Measurements from ENCODE around the gene METTL16. TPM values are rescaled to one million over a fixed set of nuclear protein-coding genes. Genes with fewer than 3 reads are reported as not detected.
"Not testable (repeated sequence)": the region's sequence is repeated elsewhere in the genome, so short reads cannot be mapped to it uniquely, and the experiment has no call there.

The METTL16 gene
- total RNA-seq, 1 experiment from 2014 or later: 18.3 TPM

GRCh38 chr17:2447479-2447878 lies 64.2 kb downstream of the METTL16 start:
- not testable (repeated sequence) for H3K4me3 ChIP-seq (ENCODE audit: low read length); H3K4me1 ChIP-seq (ENCODE audit: low read length); H2AFZ ChIP-seq (ENCODE audit: low read length); H3K27me3 ChIP-seq (ENCODE audit: low read length); H3K9me3 ChIP-seq (ENCODE audit: low read length); H3K4me2 ChIP-seq (ENCODE audit: low read depth, low read length, poor library complexity, severe bottlenecking); DNase-seq; H3K27ac ChIP-seq (ENCODE audit: low read length); H4K20me1 ChIP-seq (ENCODE audit: insufficient read depth, low read depth, low read length); H3K9ac ChIP-seq (ENCODE audit: low read length); H3K9me2 ChIP-seq (replicated peaks; ENCODE audit: insufficient read depth, low read length)
- Histone ChIP-seq H3K79me2 (ENCODE audit: low read length) (peaks cover 35% of the 10 kb centered on the region), H3K36me3 (ENCODE audit: insufficient read depth, low read length) (peaks cover 14% of the 10 kb centered on the region)

DNA sequence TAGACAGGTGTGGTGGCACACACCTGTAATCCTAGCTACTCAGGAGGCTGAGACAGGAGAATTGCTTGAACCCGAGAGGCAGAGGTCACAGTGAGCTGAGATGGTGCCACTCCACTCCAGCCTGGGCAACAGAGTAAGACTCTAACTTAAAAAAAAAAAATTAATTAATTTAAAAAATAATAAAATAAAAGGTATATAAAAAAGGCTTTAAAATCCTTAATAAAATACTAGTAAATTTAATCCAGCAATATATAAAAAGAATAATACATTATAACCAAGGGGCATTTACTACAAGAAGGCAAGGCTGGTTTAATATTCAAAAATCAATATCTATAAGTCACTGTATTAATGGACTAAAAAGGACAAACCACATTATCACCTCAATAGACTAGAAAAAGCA lies 66.0 kb downstream of the METTL16 start:
- DNase-seq: no peak
- H3K36me3 ChIP-seq (ENCODE audit: insufficient read depth, low read length): peaks cover 21% of the 10 kb centered on the region
- H3K27ac ChIP-seq (ENCODE audit: low read length): no peak overlapping the region

DNA sequence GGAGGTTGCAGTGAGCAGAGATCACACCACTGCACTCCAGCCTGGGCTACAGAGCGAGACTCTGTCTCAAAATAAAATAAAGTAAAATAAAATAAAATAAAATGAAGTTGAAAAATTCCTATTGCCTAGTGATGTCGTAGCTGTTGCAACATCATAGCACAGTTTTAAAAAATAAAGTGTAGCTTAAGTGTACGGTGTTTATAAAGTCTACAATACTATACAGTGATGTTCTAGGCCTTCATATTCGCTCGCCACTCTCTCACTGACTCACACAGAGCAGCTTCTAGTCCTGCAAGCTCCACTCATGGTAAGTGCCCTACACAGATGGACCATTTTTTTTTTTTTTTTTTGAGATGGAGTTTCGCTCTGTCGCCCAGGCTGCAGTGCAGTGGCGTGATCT lies 67.3 kb downstream of the METTL16 start:
- Histone ChIP-seq H3K79me2 (ENCODE audit: low read length) (peaks cover 30% of the 10 kb centered on the region), H3K4me2 (ENCODE audit: low read depth, low read length, poor library complexity, severe bottlenecking) (no peak overlapping the region), H3K36me3 (ENCODE audit: insufficient read depth, low read length) (peaks cover 16% of the 10 kb centered on the region), H2AFZ (ENCODE audit: low read length) (no peak overlapping the region), H3K4me1 (ENCODE audit: low read length) (no peaks in the 10 kb centered on the region), H4K20me1 (ENCODE audit: insufficient read depth, low read depth, low read length) (0 out of 2 replicates have a peak, but pooled peaks cover 2% of the 10 kb centered on the region), H3K27ac (ENCODE audit: low read length) (no peak overlapping the region), H3K9ac (ENCODE audit: low read length) (no peak overlapping the region), H3K27me3 (ENCODE audit: low read length) (no peaks in the 10 kb centered on the region), H3K9me2 (replicated peaks; ENCODE audit: insufficient read depth, low read length) (no peaks in the 10 kb centered on the region), H3K4me3 (ENCODE audit: low read length) (no peak overlapping the region), H3K9me3 (ENCODE audit: low read length) (peaks cover 3% of the 10 kb centered on the region)
- DNase-seq: no peak

More for the DNA sequence above, 66.0 kb downstream of the METTL16 start:
- no peak overlapping the region for H3K9ac ChIP-seq (ENCODE audit: low read length)
- H3K4me3 ChIP-seq (ENCODE audit: low read length): no peak overlapping the region
- peaks cover 2% of the 10 kb centered on the region; the same call in 1 of the 2 replicates for H3K4me1 ChIP-seq (ENCODE audit: low read length)
- H4K20me1 ChIP-seq (ENCODE audit: insufficient read depth, low read depth, low read length): 0 out of 2 replicates have a peak, but pooled peaks cover 2% of the 10 kb centered on the region
- H3K4me2 ChIP-seq (ENCODE audit: low read depth, low read length, poor library complexity, severe bottlenecking): no peak overlapping the region
- no peaks in the 10 kb centered on the region for H3K9me2 ChIP-seq (replicated peaks; ENCODE audit: insufficient read depth, low read length)
- no peaks in the 10 kb centered on the region for H3K27me3 ChIP-seq (ENCODE audit: low read length)
- H3K9me3 ChIP-seq (ENCODE audit: low read length): peaks cover 3% of the 10 kb centered on the region
- no peak overlapping the region for H2AFZ ChIP-seq (ENCODE audit: low read length)
- peaks cover 43% of the 10 kb centered on the region for H3K79me2 ChIP-seq (ENCODE audit: low read length)

GRCh38 chr17:2442166-2442565 lies 69.5 kb downstream of the METTL16 start:
- Histone ChIP-seq H4K20me1 (ENCODE audit: insufficient read depth, low read depth, low read length) (0 out of 2 replicates have a peak, but pooled peaks cover 2% of the 10 kb centered on the region), H3K9ac (ENCODE audit: low read length) (no peak overlapping the region), H3K36me3 (ENCODE audit: insufficient read depth, low read length) (peaks cover 14% of the 10 kb centered on the region), H3K9me3 (ENCODE audit: low read length) (peaks cover 3% of the 10 kb centered on the region), H3K79me2 (ENCODE audit: low read length) (peaks cover 29% of the 10 kb centered on the region), H3K9me2 (replicated peaks; ENCODE audit: insufficient read depth, low read length) (no peaks in the 10 kb centered on the region), H3K4me1 (ENCODE audit: low read length) (no peaks in the 10 kb centered on the region), H3K4me3 (ENCODE audit: low read length) (no peak overlapping the region), H2AFZ (ENCODE audit: low read length) (no peak overlapping the region), H3K27me3 (ENCODE audit: low read length) (no peaks in the 10 kb centered on the region), H3K27ac (ENCODE audit: low read length) (no peak overlapping the region), H3K4me2 (ENCODE audit: low read depth, low read length, poor library complexity, severe bottlenecking) (no peak overlapping the region)
- DNase-seq: no peak

DNA sequence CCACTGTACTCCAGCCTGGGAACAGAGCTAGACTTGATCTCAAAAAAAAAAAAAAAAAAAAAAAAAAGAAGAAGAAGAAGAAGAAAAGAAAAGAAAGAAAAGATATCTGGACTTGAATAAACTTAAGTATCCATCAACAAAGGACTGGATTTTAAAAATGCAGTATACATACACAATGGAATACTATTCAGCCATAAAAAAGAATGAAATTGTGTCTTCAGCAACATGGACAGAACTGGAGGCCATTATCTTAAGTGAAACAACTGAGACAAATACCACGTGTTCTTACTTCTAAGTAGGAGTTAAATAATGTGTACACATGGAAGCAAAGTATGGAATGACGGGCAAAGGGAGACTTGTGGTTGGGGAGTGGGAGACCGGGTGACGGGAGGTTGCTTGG lies 70.8 kb downstream of the METTL16 start:
- no peak overlapping the region for H3K27ac ChIP-seq (ENCODE audit: low read length)
- H3K79me2 ChIP-seq (ENCODE audit: low read length): peaks cover 26% of the 10 kb centered on the region
- H3K9ac ChIP-seq (ENCODE audit: low read length): no peak overlapping the region
- H3K36me3 ChIP-seq (ENCODE audit: insufficient read depth, low read length): peaks cover 12% of the 10 kb centered on the region
- DNase-seq: no peak
- H3K9me3 ChIP-seq (ENCODE audit: low read length): peaks cover 1% of the 10 kb centered on the region
- H4K20me1 ChIP-seq (ENCODE audit: insufficient read depth, low read depth, low read length): 0 out of 2 replicates have a peak, but pooled peaks cover 2% of the 10 kb centered on the region
- H3K4me2 ChIP-seq (ENCODE audit: low read depth, low read length, poor library complexity, severe bottlenecking): no peak overlapping the region
- no peaks in the 10 kb centered on the region for H3K27me3 ChIP-seq (ENCODE audit: low read length)
- H3K4me1 ChIP-seq (ENCODE audit: low read length): no peaks in the 10 kb centered on the region
- no peak overlapping the region for H3K4me3 ChIP-seq (ENCODE audit: low read length)
- no peak overlapping the region for H2AFZ ChIP-seq (ENCODE audit: low read length)
- no peaks in the 10 kb centered on the region for H3K9me2 ChIP-seq (replicated peaks; ENCODE audit: insufficient read depth, low read length)

- not testable (repeated sequence) for H3K4me3 ChIP-seq (ENCODE audit: low read length); H3K4me2 ChIP-seq (ENCODE audit: low read depth, low read length, poor library complexity, severe bottlenecking); H3K9me3 ChIP-seq (ENCODE audit: low read length); H3K27me3 ChIP-seq (ENCODE audit: low read length); H3K36me3 ChIP-seq (ENCODE audit: insufficient read depth, low read length); DNase-seq; H4K20me1 ChIP-seq (ENCODE audit: insufficient read depth, low read depth, low read length); H3K27ac ChIP-seq (ENCODE audit: low read length); H3K9ac ChIP-seq (ENCODE audit: low read length); H3K9me2 ChIP-seq (replicated peaks; ENCODE audit: insufficient read depth, low read length); H2AFZ ChIP-seq (ENCODE audit: low read length); H3K4me1 ChIP-seq (ENCODE audit: low read length)
- peaks cover 21% of the 10 kb centered on the region for H3K79me2 ChIP-seq (ENCODE audit: low read length)
Measured at GRCh38 chr17:2439997-2440396, 71.7 kb downstream of the METTL16 start.

DNA sequence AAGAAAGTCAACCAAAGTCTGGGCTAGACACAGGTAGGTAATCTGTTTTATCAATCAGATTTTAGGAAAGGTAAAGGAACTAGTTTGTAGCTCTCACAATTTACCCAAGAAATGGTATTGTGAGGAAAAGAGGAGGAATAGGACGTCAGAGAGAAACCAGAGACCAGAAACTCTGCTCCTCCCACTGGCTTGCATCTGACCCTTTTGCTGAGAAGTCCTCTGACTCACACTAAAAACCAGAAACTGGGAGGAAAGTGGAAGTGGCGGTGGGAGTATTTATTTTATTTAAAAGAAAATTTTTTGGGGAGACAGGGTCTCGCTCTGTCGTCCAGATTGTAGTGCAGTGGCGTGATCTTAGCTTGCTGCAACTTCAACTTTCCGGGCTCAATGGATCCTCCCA lies 72.9 kb downstream of the METTL16 start:
- Histone ChIP-seq H3K9me3 (ENCODE audit: low read length) (no peaks in the 10 kb centered on the region), H3K79me2 (ENCODE audit: low read length) (peaks cover 18% of the 10 kb centered on the region), H3K9ac (ENCODE audit: low read length) (no peak overlapping the region), H2AFZ (ENCODE audit: low read length) (no peak overlapping the region), H3K36me3 (ENCODE audit: insufficient read depth, low read length) (peaks cover 10% of the 10 kb centered on the region), H3K4me1 (ENCODE audit: low read length) (no peaks in the 10 kb centered on the region), H3K9me2 (replicated peaks; ENCODE audit: insufficient read depth, low read length) (no peaks in the 10 kb centered on the region), H3K27ac (ENCODE audit: low read length) (no peak overlapping the region), H3K27me3 (ENCODE audit: low read length) (no peaks in the 10 kb centered on the region), H3K4me3 (ENCODE audit: low read length) (no peak overlapping the region), H3K4me2 (ENCODE audit: low read depth, low read length, poor library complexity, severe bottlenecking) (no peak overlapping the region), H4K20me1 (ENCODE audit: insufficient read depth, low read depth, low read length) (0 out of 2 replicates have a peak, but pooled peaks cover 2% of the 10 kb centered on the region)
- no peak for DNase-seq

DNA sequence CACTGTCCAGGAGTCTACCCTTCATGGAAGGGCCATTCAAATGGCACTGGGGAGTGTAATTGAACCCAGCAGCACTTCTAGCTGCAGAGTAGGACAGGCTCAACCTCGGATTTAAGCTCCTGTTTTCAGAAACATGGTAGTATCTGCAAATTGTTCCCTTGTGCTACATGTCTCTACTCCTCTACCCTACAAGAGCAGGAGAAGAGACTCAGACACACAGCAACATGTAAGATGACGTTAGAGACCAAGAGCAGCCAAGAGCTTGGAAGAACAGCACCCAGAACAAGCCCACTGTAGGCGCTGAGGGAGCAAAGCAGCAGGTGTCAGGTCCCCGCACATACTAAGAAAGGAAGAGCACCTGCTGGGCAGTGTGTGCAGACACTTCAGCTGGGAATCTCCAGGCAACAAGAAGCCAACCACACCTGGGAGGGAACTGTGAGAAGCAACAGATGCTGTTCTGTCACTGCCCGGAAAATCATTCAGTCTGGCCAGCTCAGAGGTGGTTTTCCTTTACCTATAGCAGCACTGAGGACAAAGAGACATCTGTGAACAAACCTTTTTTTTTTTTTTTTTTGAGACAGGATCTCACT lies 75.3 kb downstream of the METTL16 start:
- H3K9ac ChIP-seq (ENCODE audit: low read length): no peak overlapping the region
- H3K4me3 ChIP-seq (ENCODE audit: low read length): no peak overlapping the region
- H4K20me1 ChIP-seq (ENCODE audit: insufficient read depth, low read depth, low read length): 0 out of 2 replicates have a peak, but pooled peaks cover 2% of the 10 kb centered on the region
- H3K27me3 ChIP-seq (ENCODE audit: low read length): no peaks in the 10 kb centered on the region
- H3K4me2 ChIP-seq (ENCODE audit: low read depth, low read length, poor library complexity, severe bottlenecking): no peak overlapping the region
- H2AFZ ChIP-seq (ENCODE audit: low read length): no peak overlapping the region
- H3K79me2 ChIP-seq (ENCODE audit: low read length): peaks cover 10% of the 10 kb centered on the region
- peaks cover 11% of the 10 kb centered on the region for H3K36me3 ChIP-seq (ENCODE audit: insufficient read depth, low read length)
- no peaks in the 10 kb centered on the region for H3K9me2 ChIP-seq (replicated peaks; ENCODE audit: insufficient read depth, low read length)
- H3K9me3 ChIP-seq (ENCODE audit: low read length): no peaks in the 10 kb centered on the region
- H3K27ac ChIP-seq (ENCODE audit: low read length): no peak overlapping the region
- H3K4me1 ChIP-seq (ENCODE audit: low read length): no peaks in the 10 kb centered on the region
- no peak for DNase-seq

Data from Karpas-422 (cell line).